GM23338 (cell line): ENCODE data around the gene SLF2. TPM values are rescaled to one million over a fixed set of nuclear protein-coding genes. Genes with fewer than 3 reads are reported as not detected.

Experiments used
- ATAC-seq: fragments of 200-7000 bp; cut with Tn5 transposase; 3 replicates; pipeline ENCODE4 v1.9.1; 2020
- DNase-seq: peaks from one replicate; pipeline ENCODE4 v3.0.0-alpha.2; 2015; ENCODE audit warnings: low spot score
- H2AFZ ChIP-seq: fragments of 200-600 bp; sonication (generic); 2 replicates; pipeline ENCODE4 v1.8.0; 2016; ENCODE audit warnings: antibody characterized with exemption, mild to moderate bottlenecking, moderate library complexity
- H3F3A ChIP-seq: fragments of 200-600 bp; sonication (generic); replicated peaks from 2 replicates; pipeline ENCODE4 v1.8.0; 2017; ENCODE audit warnings: antibody characterized with exemption, mixed run types, low read depth
- H3K27ac ChIP-seq: fragments of 200-600 bp; sonication (generic); 2 replicates; pipeline ENCODE4 v1.6.1; 2016; ENCODE audit warnings: low read depth
- H3K27me3 ChIP-seq: fragments of 200-600 bp; sonication (generic); 2 replicates; pipeline ENCODE4 v1.8.0; 2016; ENCODE audit warnings: mild to moderate bottlenecking, mixed run types, moderate library complexity; ENCODE audit not compliant: insufficient read depth
- H3K36me3 ChIP-seq: fragments of 200-600 bp; sonication (generic); 2 replicates; pipeline ENCODE4 v1.8.0; 2016; ENCODE audit warnings: mild to moderate bottlenecking; ENCODE audit not compliant: insufficient read depth
- H3K4me1 ChIP-seq: fragments of 200-600 bp; sonication (generic); 2 replicates; pipeline ENCODE4 v1.8.0; 2016; ENCODE audit warnings: mild to moderate bottlenecking, moderate library complexity; ENCODE audit not compliant: insufficient read depth
- H3K4me2 ChIP-seq: fragments of 200-600 bp; sonication (generic); 2 replicates; pipeline ENCODE4 v1.7.1; 2017; ENCODE audit warnings: mixed run types
- H3K4me3 ChIP-seq: fragments of 200-600 bp; sonication (generic); 2 replicates; pipeline ENCODE4 v1.6.1; 2016; ENCODE audit warnings: mixed run types
- H3K79me2 ChIP-seq: fragments of 200-600 bp; sonication (generic); replicated peaks from 2 replicates; pipeline ENCODE4 v1.8.0; 2017; ENCODE audit warnings: mild to moderate bottlenecking; ENCODE audit not compliant: insufficient read depth
- H3K9me2 ChIP-seq: fragments of 200-600 bp; sonication (generic); 2 replicates; pipeline ENCODE4 v1.8.0; 2017; ENCODE audit not compliant: insufficient read depth
- H4K20me1 ChIP-seq: fragments of 200-600 bp; sonication (generic); replicated peaks from 2 replicates; pipeline ENCODE4 v1.8.0; 2017; ENCODE audit warnings: mild to moderate bottlenecking; ENCODE audit not compliant: insufficient read depth
- H3K27ac Mint-ChIP-seq: 2 replicates; pipeline ENCODE4 v1.8.0; 2020; ENCODE audit warnings: inconsistent platforms, mild to moderate bottlenecking, moderate library complexity, mixed read lengths
- H3K27me3 Mint-ChIP-seq: 3 replicates; pipeline ENCODE4 v1.8.0; 2022; ENCODE audit warnings: low read depth, mild to moderate bottlenecking, moderate library complexity, mixed read lengths, inconsistent platforms; ENCODE audit not compliant: insufficient read depth, poor library complexity
- H3K36me3 Mint-ChIP-seq: 3 replicates; pipeline ENCODE4 v1.8.0; 2021; ENCODE audit warnings: low read depth, mild to moderate bottlenecking, inconsistent platforms, moderate library complexity, mixed read lengths
- H3K4me1 Mint-ChIP-seq: 3 replicates; pipeline ENCODE4 v1.8.0; 2020; ENCODE audit warnings: mild to moderate bottlenecking, inconsistent platforms, mixed read lengths
- H3K4me3 Mint-ChIP-seq: 3 replicates; pipeline ENCODE4 v1.8.0; 2021; ENCODE audit warnings: moderate library complexity, mild to moderate bottlenecking, inconsistent platforms, mixed read lengths
- H3K9me3 Mint-ChIP-seq: 3 replicates; pipeline ENCODE4 v1.8.0; 2020; ENCODE audit warnings: moderate library complexity, mild to moderate bottlenecking, inconsistent platforms, mixed read lengths
- CREB1 ChIP-seq: fragments of 250-450 bp; sonication (Bioruptor Pico); IDR thresholded peaks from 2 replicates; pipeline ENCODE4 v1.5.0; 2020; ENCODE audit warnings: low read depth, mild to moderate bottlenecking, moderate library complexity
- JUNB ChIP-seq: IDR thresholded peaks from one replicate; pipeline ENCODE4 v1.6.1; 2016; ENCODE audit warnings: antibody characterized with exemption; ENCODE audit not compliant: unreplicated experiment
- NANOG ChIP-seq: IDR thresholded peaks from 2 replicates; pipeline ENCODE4 v1.6.1; 2016; ENCODE audit warnings: antibody characterized with exemption, borderline replicate concordance
- POLR2AphosphoS5 ChIP-seq: IDR thresholded peaks from 2 replicates; pipeline ENCODE4 v1.6.1; 2016; ENCODE audit warnings: antibody characterized with exemption, low read depth
- STAT1 ChIP-seq: IDR thresholded peaks from one replicate; pipeline ENCODE4 v1.6.1; 2016; ENCODE audit warnings: antibody characterized with exemption; ENCODE audit not compliant: unreplicated experiment
- ZNF331 ChIP-seq: fragments of 250-450 bp; sonication (Bioruptor Pico); IDR thresholded peaks from 2 replicates; pipeline ENCODE4 v1.5.0; 2020; ENCODE audit warnings: low read depth, mild to moderate bottlenecking, moderate library complexity
- polyA plus RNA-seq: library from polyadenylated mRNA; unstranded; fragments of >200 nt; fragmentation: Nextera tagmentation; extraction: Ambion mirVana; gene quantifications from 2 replicates; pipeline ENCODE4 v1.2.1, GENCODE V29; 2016
- total RNA-seq: library from RNA; depleted of rRNA; stranded (reverse); fragments of >200 nt; shearing (Covaris generic); gene quantifications from 2 replicates; pipeline ENCODE4 v1.2.3, GENCODE V29; 2014
- TF ChIP-seq, protein P1 (sequence below): fragments of 250-450 bp; sonication (Bioruptor Pico); IDR thresholded peaks from 2 replicates; pipeline ENCODE4 v1.5.0; 2020; ENCODE audit warnings: mild to moderate bottlenecking, moderate library complexity

Gene SLF2
- total and polyA plus RNA-seq, 2 experiments from 2014 or later = 13.6 to 22.1 TPM

GRCh38 chr10:100899171-100899570 is 13.6 kb upstream of the SLF2 start:
- Mint-ChIP-seq H3K27me3 (peaks cover 6% of the 10 kb centered on the region), H3K9me3 (no peaks in the 10 kb centered on the region), H3K4me3 (no peak overlapping the region)

More at GRCh38 chr10:100899171-100899570, 13.6 kb upstream of the SLF2 start:
- Histone ChIP-seq H3K4me3 (no peak overlapping the region), H3K4me2 (no peak overlapping the region), H3K27me3 (no peaks in the 10 kb centered on the region), H4K20me1 (no peaks in the 10 kb centered on the region), H3K36me3 (no peaks in the 10 kb centered on the region), H2AFZ (no peak overlapping the region), H3K27ac (no peak overlapping the region), H3K79me2 (no peaks in the 10 kb centered on the region), H3K4me1 (no peaks in the 10 kb centered on the region), H3K9me2 (no peaks in the 10 kb centered on the region), H3F3A (no peaks in the 10 kb centered on the region)
- no peaks in the 10 kb centered on the region for H3K36me3 Mint-ChIP-seq
- no peaks in the 10 kb centered on the region for H3K4me1 Mint-ChIP-seq
- DNase-seq = no peak
- no peak for ATAC-seq
- TF ChIP-seq STAT1 = no peak
- no peak for TF ChIP-seq POLR2AphosphoS5
- TF ChIP-seq ZNF331 (CRISPR knock-in tag) = no peak
- no peak for TF ChIP-seq JUNB
- no peak for TF ChIP-seq NANOG
- TF ChIP-seq, protein P1, sequence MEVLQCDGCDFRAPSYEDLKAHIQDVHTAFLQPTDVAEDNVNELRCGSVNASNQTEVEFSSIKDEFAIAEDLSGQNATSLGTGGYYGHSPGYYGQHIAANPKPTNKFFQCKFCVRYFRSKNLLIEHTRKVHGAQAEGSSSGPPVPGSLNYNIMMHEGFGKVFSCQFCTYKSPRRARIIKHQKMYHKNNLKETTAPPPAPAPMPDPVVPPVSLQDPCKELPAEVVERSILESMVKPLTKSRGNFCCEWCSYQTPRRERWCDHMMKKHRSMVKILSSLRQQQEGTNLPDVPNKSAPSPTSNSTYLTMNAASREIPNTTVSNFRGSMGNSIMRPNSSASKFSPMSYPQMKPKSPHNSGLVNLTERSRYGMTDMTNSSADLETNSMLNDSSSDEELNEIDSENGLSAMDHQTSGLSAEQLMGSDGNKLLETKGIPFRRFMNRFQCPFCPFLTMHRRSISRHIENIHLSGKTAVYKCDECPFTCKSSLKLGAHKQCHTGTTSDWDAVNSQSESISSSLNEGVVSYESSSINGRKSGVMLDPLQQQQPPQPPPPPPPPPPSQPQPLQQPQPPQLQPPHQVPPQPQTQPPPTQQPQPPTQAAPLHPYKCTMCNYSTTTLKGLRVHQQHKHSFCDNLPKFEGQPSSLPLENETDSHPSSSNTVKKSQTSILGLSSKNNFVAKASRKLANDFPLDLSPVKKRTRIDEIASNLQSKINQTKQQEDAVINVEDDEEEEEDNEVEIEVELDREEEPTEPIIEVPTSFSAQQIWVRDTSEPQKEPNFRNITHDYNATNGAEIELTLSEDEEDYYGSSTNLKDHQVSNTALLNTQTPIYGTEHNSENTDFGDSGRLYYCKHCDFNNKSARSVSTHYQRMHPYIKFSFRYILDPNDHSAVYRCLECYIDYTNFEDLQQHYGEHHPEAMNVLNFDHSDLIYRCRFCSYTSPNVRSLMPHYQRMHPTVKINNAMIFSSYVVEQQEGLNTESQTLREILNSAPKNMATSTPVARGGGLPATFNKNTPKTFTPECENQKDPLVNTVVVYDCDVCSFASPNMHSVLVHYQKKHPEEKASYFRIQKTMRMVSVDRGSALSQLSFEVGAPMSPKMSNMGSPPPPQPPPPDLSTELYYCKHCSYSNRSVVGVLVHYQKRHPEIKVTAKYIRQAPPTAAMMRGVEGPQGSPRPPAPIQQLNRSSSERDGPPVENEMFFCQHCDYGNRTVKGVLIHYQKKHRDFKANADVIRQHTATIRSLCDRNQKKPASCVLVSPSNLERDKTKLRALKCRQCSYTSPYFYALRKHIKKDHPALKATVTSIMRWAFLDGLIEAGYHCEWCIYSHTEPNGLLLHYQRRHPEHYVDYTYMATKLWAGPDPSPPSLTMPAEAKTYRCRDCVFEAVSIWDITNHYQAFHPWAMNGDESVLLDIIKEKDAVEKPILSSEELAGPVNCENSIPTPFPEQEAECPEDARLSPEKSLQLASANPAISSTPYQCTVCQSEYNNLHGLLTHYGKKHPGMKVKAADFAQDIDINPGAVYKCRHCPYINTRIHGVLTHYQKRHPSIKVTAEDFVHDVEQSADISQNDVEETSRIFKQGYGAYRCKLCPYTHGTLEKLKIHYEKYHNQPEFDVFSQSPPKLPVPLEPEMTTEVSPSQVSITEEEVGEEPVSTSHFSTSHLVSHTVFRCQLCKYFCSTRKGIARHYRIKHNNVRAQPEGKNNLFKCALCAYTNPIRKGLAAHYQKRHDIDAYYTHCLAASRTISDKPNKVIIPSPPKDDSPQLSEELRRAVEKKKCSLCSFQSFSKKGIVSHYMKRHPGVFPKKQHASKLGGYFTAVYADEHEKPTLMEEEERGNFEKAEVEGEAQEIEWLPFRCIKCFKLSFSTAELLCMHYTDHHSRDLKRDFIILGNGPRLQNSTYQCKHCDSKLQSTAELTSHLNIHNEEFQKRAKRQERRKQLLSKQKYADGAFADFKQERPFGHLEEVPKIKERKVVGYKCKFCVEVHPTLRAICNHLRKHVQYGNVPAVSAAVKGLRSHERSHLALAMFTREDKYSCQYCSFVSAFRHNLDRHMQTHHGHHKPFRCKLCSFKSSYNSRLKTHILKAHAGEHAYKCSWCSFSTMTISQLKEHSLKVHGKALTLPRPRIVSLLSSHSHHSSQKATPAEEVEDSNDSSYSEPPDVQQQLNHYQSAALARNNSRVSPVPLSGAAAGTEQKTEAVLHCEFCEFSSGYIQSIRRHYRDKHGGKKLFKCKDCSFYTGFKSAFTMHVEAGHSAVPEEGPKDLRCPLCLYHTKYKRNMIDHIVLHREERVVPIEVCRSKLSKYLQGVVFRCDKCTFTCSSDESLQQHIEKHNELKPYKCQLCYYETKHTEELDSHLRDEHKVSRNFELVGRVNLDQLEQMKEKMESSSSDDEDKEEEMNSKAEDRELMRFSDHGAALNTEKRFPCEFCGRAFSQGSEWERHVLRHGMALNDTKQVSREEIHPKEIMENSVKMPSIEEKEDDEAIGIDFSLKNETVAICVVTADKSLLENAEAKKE = no peak
- no peak for TF ChIP-seq CREB1 (CRISPR knock-in tag)
- no peak overlapping the region for H3K27ac Mint-ChIP-seq
